IPS-NIHi7 (cell line): ENCODE measurements around the gene RAB7B.

Source experiments
- DNase-seq: peaks from one replicate; pipeline ENCODE4 v3.0.0; 2012; ENCODE audit warnings: mixed read lengths; ENCODE audit errors: extremely low spot score

The RAB7B gene

GRCh38 chr1:205973377-205974232 lies 29.6 kb downstream of the RAB7B start:
- DNase-seq = no peak

- no peak for DNase-seq
These were observed 30.6 kb downstream of the RAB7B start for GRCh38 chr1:205972491-205973168.

GRCh38 chr1:205972081-205972480 lies 31.1 kb downstream of the RAB7B start:
- DNase-seq = no peak

GRCh38 chr1:205971082-205971481 lies 32.1 kb downstream of the RAB7B start:
- DNase-seq = no peak

- no peak for DNase-seq
These were observed 32.7 kb downstream of the RAB7B start for GRCh38 chr1:205970486-205970885.

- DNase-seq = no peak
These were observed 34.0 kb downstream of the RAB7B start for GRCh38 chr1:205969229-205969628.

GRCh38 chr1:205967554-205968335 lies 35.5 kb downstream of the RAB7B start:
- DNase-seq = no peak

GRCh38 chr1:205965036-205965884 lies 37.9 kb downstream of the RAB7B start:
- DNase-seq = no peak

- no peak for DNase-seq
These were observed 39.6 kb downstream of the RAB7B start for GRCh38 chr1:205963352-205964155.

GRCh38 chr1:205962821-205963221 lies 40.4 kb downstream of the RAB7B start:
- no peak for DNase-seq

GRCh38 chr1:205961991-205962820 lies 41.0 kb downstream of the RAB7B start:
- no peak for DNase-seq

GRCh38 chr1:205961405-205961804 lies 41.8 kb downstream of the RAB7B start:
- DNase-seq = no peak

GRCh38 chr1:205959789-205960188 lies 43.4 kb downstream of the RAB7B start:
- no peak for DNase-seq

GRCh38 chr1:205955499-205955898 lies 47.7 kb downstream of the RAB7B start:
- DNase-seq = no peak

GRCh38 chr1:205954819-205955404 lies 48.3 kb downstream of the RAB7B start:
- DNase-seq = no peak

- DNase-seq = no peak
These were observed 51.4 kb downstream of the RAB7B start for GRCh38 chr1:205951746-205952145.

- no peak for DNase-seq
These were observed 52.2 kb downstream of the RAB7B start for GRCh38 chr1:205950826-205951549.

- DNase-seq = no peak
These were observed 52.9 kb downstream of the RAB7B start for GRCh38 chr1:205950280-205950679.

- DNase-seq = no peak
These were observed 53.4 kb downstream of the RAB7B start for GRCh38 chr1:205949753-205950152.
